Measurements from ENCODE around the gene MON2. TPM values are rescaled to one million over a fixed set of nuclear protein-coding genes. Genes with fewer than 3 reads are reported as not detected.
A peak's percentile ranks its signal among the peaks of the same experiment; 100 is the strongest.

The MON2 gene
- total and polyA plus RNA-seq, 12 donors: 5.0 to 25.3 (median 18.5) TPM

- H3K4me3 ChIP-seq: peak overlapping the region in 9 of 10 donors; percentile 34 to 60 (median 54)
- H3K27me3 ChIP-seq: peaks cover 0 to 47% (median 41%) of the 10 kb centered on the region in 7 donors
- no peak overlapping the region for H3K27ac ChIP-seq
- intact Hi-C loops (cut with DNase I): loop anchor here (5.0 to 10.0 kb wide), 7 partner anchors 140 to 633 kb away; no protein-coding TSS in a partner anchor
- H3K4me1 ChIP-seq: peaks cover 0 to 18% (median 13%) of the 10 kb centered on the region in 9 donors
- ATAC-seq (peak in 3 of 8 donors; percentile 39 to 61 (median 57)), DNase-seq (no peak)
- no peak for TF ChIP-seq CTCF (IDR thresholded peaks at IDR 0.05)
- peaks cover 0 to 6% (median 0%) of the 10 kb centered on the region in 11 donors for H3K9me3 ChIP-seq
- 34 to 37% methylated on average over 16 of the region's 16 CpGs for WGBS, 2 donors
- no peaks in the 10 kb centered on the region for H3K36me3 ChIP-seq
Measured at GRCh38 chr12:62434494-62435302, 31.9 kb upstream of the MON2 start.

DNA sequence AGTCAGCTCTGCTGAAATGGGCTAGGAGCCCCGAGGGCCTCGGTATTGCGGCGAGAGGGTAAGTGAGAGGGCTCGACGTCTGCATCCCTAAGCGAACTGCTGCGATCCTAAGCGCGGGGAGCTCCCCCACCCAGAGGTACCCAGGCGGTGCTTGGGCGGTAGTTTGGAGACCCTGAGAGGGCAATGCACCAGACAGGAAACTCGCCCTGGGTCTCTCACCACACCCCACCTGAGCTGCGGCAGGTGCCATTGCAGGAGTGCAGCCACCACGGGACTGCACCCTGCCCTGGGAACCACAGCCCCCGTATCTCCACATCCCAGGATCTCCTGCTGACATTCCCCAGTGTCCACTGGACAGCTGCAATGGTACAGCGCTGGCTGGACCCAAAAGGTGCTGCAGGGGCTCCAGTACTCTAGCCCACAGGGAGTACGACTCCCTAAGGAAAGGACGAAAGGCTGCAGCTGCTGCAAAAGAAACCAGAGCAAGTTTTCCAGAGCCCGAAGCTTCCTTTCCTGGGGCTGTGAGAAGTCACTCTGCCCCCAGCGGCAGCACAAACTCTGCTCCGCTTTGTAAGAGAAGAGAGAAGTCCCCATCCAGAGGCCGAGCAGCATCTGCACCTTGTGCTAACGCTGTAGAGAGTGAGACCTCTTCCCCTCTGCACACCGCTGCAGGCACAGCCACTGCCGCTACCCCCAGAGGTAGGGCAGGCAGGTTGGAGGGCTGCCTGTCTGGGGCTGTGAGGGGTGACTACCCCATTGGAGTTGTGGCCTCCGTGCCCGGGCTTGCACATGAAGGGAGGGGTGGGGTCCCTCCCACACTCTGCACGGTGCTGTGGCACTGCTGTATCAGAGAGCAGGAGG is 31.1 kb upstream of the MON2 start:
- DNase-seq: peak; percentile 16 to 29
- 1 to 2% methylated on average over 29 of the region's 29 CpGs for WGBS, 2 donors
- peaks cover 0 to 18% (median 13%) of the 10 kb centered on the region in 9 donors for H3K4me1 ChIP-seq
- peak in 7 of 9 donors; percentile 19 to 64 (median 55) for TF ChIP-seq CTCF (IDR thresholded peaks at IDR 0.05)
- intact Hi-C loops (cut with DNase I): loop anchor here (5.0 to 10.0 kb wide), 7 partner anchors 139 to 632 kb away; no protein-coding TSS in a partner anchor
- H3K27me3 ChIP-seq: peaks cover 0 to 43% (median 35%) of the 10 kb centered on the region in 7 donors
- no peaks in the 10 kb centered on the region for H3K36me3 ChIP-seq
- no peak overlapping the region for H3K27ac ChIP-seq
- peak; percentile 46 to 85 (median 81) for ATAC-seq
- H3K4me3 ChIP-seq: peak overlapping the region in 9 of 10 donors; percentile 34 to 60 (median 54)
- H3K9me3 ChIP-seq: peaks cover 0 to 3% (median 0%) of the 10 kb centered on the region in 11 donors

DNA sequence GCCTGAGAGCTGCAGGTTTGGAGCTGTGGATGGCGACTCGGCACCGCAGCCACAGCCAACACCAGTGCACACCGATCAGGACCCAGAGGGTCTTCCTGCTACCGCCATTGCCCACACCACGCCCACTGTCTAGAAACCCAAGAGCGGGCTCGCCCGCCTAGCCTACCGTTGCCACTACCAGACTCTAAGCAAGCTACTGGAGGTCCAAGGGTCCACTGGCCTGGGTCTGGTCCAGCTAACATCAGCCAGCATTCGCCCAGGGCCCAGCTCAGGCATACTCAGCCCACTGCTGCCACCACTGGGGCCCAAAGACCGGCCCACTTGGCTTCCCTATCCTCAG is 30.5 kb upstream of the MON2 start:
- intact Hi-C loops (cut with DNase I): loop anchor here (5.0 to 10.0 kb wide), 7 partner anchors 139 to 631 kb away; no protein-coding TSS in a partner anchor
- peaks cover 0 to 37% (median 30%) of the 10 kb centered on the region in 7 donors for H3K27me3 ChIP-seq
- TF ChIP-seq CTCF (IDR thresholded peaks at IDR 0.05): no peak
- DNase-seq (no peak), ATAC-seq (peak in 3 of 8 donors; percentile 22 to 37 (median 22))
- H3K36me3 ChIP-seq: no peaks in the 10 kb centered on the region
- H3K4me3 ChIP-seq: peak overlapping the region in 4 of 10 donors; percentile 54 to 60 (median 57)
- peaks cover 0 to 8% (median 3%) of the 10 kb centered on the region in 11 donors for H3K9me3 ChIP-seq
- H3K4me1 ChIP-seq: peaks cover 0 to 18% (median 13%) of the 10 kb centered on the region in 9 donors
- WGBS, 2 donors: 59 to 64% methylated on average over 12 of the region's 12 CpGs
- H3K27ac ChIP-seq: no peak overlapping the region

Data from heart right ventricle (tissue), 16 donors.